H54 (cell line): Measurements from ENCODE around the gene SMPD3.

ENCODE experiments used
- DNase-seq: peaks from one replicate; pipeline ENCODE4 v3.0.0; 2011; ENCODE audit warnings: low spot score, mixed read lengths; ENCODE audit not compliant: insufficient read length
- FAIRE-seq: peaks from 3 replicates; lab custom pipeline; 2011; peaks lifted over from hg19 to GRCh38; lab: Jason Lieb, UNC
- POLR2A ChIP-seq: IDR thresholded peaks from 2 replicates; pipeline ENCODE4 v1.6.1; 2011; ENCODE audit warnings: low read depth, mild to moderate bottlenecking, low read length

Gene SMPD3

DNA sequence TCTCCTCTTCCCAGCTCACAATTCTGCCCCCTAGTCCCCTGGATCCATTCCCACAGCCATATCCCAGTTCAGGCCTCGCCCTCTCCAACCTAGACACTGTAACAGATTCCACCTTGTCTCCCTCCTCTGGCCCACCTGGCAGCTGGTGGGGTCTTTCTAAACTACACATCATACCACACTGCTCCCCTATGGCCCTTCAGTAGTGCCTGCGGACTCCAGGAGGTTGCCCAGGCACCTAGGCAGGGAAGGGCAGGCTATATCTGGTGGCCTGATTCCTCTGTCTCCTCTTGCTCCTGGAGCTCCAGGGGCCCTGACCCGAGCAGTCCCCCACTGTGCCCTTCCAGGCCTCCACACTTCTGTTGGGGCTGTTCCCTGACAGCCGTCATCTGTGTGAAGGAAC is 64.5 kb downstream of the SMPD3 start:
- no peak for TF ChIP-seq POLR2A
- DNase-seq = no peak
- FAIRE-seq = no peak

GRCh38 chr16:68382296-68382718 is 66.0 kb downstream of the SMPD3 start:
- DNase-seq (no peak), FAIRE-seq (no peak)
- no peak for TF ChIP-seq POLR2A

DNA sequence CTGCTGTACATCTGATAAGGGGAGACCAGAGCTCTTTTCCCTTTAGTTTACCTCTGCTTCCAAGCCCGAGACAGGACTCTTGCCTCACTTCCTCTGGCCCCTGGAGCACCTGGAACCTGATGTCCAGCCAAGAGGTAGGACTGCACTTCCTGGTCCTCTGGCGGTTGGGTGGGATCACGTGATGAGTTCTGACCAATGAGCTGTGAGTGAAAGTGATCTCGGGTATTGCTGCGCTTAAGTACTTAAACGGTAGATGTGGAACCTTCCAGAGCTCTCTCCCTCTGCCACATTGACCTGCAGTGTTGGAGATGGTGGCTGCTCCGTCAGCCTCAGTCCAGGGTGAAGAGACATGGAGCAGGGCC is 67.0 kb downstream of the SMPD3 start:
- TF ChIP-seq POLR2A = no peak
- DNase-seq (no peak), FAIRE-seq (no peak)

DNA sequence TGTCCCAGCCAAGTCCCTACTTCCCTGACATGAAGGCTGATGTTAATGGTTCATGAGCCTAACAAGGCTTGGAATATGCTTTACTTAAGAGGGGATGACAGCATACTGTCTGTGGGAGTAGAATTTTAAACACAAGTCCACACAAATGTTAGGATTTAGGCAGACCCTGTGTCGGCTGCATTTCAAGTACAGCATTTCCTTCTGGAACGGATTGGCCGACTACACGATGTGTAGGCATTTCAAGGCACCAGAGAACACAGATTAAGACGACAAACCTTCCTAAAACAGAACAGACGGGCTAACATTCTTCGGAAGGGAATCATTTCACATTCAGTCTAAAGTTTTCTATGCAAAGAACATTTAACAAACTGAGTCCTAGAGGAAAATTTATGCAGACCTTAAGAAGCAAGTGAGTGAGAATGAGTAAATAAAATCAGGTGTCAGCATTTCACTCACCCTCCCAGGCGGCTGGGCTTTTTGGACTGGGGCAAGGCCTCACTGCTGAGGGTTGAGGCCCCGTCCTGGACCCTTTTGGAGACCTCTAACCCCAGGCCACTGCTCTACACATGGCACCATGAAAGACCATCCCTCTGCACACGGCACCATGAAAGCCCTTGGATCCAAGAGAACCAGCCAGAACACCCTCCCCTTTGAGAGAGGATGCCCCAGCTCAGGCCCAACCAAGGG is 67.5 kb downstream of the SMPD3 start:
- DNase-seq = no peak
- TF ChIP-seq POLR2A = no peak
- no peak for FAIRE-seq

DNA sequence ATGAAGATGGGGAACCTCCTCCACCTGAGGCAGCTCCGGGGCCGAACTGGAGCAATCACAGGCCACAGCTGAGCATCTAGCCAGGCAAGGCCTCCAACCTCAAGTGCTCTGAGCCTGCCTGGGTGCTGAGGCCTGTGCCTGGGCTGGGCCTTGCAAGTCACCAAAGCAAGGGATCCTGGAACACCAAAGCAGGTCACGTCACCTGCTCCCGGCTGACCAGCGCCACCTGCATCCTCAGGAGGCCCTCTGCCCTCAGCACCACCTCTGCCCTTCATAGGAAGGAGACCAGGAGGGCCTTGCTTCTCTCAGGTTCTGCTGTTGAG is 68.0 kb downstream of the SMPD3 start:
- TF ChIP-seq POLR2A = no peak
- DNase-seq (no peak), FAIRE-seq (no peak)

GRCh38 chr16:68379472-68380347 is 68.6 kb downstream of the SMPD3 start:
- TF ChIP-seq POLR2A = no peak
- DNase-seq = no peak
- FAIRE-seq = no peak

- FAIRE-seq (no peak), DNase-seq (no peak)
- TF ChIP-seq POLR2A = no peak
These were observed 69.6 kb downstream of the SMPD3 start for GRCh38 chr16:68378436-68379415.

DNA sequence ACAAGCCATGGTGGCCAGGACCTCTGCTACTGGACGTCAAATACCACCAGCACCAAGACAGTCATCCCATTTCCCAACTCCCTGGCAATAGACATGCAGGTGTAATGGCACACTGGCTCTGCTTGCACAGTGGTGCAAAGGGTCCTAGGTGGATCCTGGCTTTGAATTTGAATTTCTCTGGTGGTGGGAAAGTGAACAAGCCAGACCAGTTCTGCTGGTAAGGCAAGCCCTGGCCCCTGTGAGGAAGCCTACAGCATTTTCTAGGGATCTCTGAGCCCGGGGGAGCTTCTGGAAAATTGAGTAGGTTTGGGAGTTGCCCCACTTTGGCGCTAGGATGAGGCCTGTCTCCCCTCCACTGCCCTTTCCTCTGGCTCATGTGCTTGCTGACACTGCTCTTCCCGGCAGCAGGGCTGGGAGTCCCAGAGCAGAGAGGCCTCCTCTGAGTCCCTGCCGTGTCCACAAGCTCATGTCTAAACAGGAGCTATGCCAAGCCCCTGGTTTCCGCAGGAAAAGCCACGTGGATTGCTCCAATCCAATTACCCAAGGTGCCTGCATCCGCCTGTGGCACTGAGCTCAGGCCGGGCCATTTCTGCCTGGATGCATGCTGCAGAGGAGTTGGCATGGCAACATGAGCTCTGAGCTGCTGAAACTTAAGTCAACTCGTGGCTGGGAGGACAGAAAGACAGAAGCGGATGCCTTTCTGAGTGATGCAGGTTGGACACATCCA is 70.5 kb downstream of the SMPD3 start:
- no peak for TF ChIP-seq POLR2A
- DNase-seq (no peak), FAIRE-seq (no peak)

- DNase-seq (no peak), FAIRE-seq (no peak)
- no peak for TF ChIP-seq POLR2A
These were observed 71.1 kb downstream of the SMPD3 start for GRCh38 chr16:68377221-68377620.

GRCh38 chr16:68376590-68376989 is 71.7 kb downstream of the SMPD3 start:
- TF ChIP-seq POLR2A = no peak
- FAIRE-seq (no peak), DNase-seq (no peak)

- TF ChIP-seq POLR2A = no peak
- DNase-seq = no peak
- no peak for FAIRE-seq
These were observed 72.3 kb downstream of the SMPD3 start for GRCh38 chr16:68375801-68376536.

GRCh38 chr16:68374961-68375660 is 73.2 kb downstream of the SMPD3 start:
- no peak for TF ChIP-seq POLR2A
- no peak for FAIRE-seq
- DNase-seq = no peak
